Effector memory CD4-positive, alpha-beta T cell (primary cell): ENCODE measurements around the gene UNC13C.

ENCODE experiments used
- DNase-seq, 3 donors: peaks; one replicate each; pipeline ENCODE4 v3.0.0-alpha.2; 2020
- H3K27ac ChIP-seq: 2 replicates; pipeline ENCODE4 v1.7.0; 2013; ENCODE audit warnings: mild to moderate bottlenecking, low read length, moderate library complexity; ENCODE audit not compliant: insufficient read depth, poor library complexity, severe bottlenecking
- H3K27me3 ChIP-seq: replicated peaks from 2 replicates; pipeline ENCODE4 v1.7.0; 2013; ENCODE audit warnings: mild to moderate bottlenecking, low read length; ENCODE audit not compliant: insufficient read depth, control insufficient read depth, poor library complexity, severe bottlenecking
- H3K36me3 ChIP-seq: 2 replicates; pipeline ENCODE4 v1.7.0; 2013; ENCODE audit warnings: mild to moderate bottlenecking, low read length, moderate library complexity; ENCODE audit not compliant: control insufficient read depth, insufficient read depth
- H3K4me1 ChIP-seq: 2 replicates; pipeline ENCODE4 v1.7.0; 2013; ENCODE audit warnings: low read length, mild to moderate bottlenecking; ENCODE audit not compliant: control insufficient read depth, insufficient read depth, poor library complexity, severe bottlenecking
- H3K4me3 ChIP-seq: 2 replicates; pipeline ENCODE4 v1.7.0; 2013; ENCODE audit warnings: low read length, low read depth, mild to moderate bottlenecking; ENCODE audit not compliant: insufficient read depth, poor library complexity, severe bottlenecking
- H3K9me3 ChIP-seq: 2 replicates; pipeline ENCODE4 v1.7.0; 2013; ENCODE audit warnings: mild to moderate bottlenecking, low read length, moderate library complexity; ENCODE audit not compliant: control insufficient read depth

The UNC13C gene

DNA sequence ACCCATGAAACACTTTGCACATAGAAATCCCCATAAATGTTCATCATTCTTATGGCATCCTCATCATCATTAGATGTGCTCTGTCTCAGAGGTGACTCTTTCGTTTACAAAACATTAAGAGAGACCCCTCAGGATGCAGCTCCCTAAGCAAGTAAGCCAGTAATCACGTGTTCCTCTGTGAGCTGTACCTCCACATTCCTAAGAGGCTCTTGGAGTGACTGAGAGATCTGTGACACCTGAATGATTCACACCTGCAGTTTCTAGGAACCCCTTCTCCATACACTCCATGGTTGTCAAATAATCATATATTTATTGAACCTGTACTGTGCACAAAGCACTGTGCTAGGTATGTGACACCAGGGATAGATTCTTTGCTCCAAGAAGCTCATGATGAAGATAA is 602.4 kb downstream of the UNC13C start:
- no peak for DNase-seq
- H3K27ac ChIP-seq, result no peak overlapping the region
- no peaks in the 10 kb centered on the region for H3K9me3 ChIP-seq
- H3K4me3 ChIP-seq, result no peak overlapping the region
- H3K36me3 ChIP-seq, result no peaks in the 10 kb centered on the region
- H3K27me3 ChIP-seq, result no peaks in the 10 kb centered on the region
- no peaks in the 10 kb centered on the region for H3K4me1 ChIP-seq

DNA sequence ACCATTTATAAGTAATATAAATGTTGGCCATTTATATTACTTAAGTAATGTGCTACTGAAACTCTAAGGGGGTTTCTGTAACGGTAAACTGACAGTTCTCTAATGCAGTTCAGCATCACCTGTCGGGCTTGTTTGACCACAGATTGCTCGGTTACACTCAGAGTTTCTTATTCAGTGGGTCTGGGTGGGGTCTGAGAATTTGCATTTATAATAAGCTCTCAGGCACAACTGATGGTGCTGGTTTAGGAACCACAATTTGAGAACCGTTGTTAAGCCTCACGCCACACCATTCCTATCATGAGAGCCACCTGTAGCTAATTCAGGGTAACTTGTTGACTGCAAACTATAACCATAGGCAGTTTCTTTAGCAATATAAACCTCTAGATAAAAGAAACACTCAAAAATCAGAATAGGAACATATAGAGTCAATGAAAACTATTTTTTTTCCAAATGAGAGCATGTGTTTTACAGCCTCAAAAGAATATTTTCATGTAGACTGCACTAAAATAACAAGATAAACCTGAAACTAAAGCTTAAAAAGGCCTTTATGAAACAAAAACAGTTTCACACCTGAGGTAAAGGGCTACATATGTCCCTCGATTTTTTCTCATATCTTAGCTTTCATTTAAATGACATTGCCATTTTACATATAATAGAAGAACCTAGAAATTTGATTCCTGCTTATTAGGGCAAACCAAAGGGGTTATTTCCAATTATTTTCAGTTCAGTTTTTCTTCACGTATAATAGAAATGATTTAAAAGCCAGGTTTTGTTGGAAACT is 604.8 kb downstream of the UNC13C start:
- H3K4me1 ChIP-seq, result no peaks in the 10 kb centered on the region
- H3K4me3 ChIP-seq, result no peak overlapping the region
- no peak for DNase-seq
- H3K9me3 ChIP-seq, result no peaks in the 10 kb centered on the region
- no peaks in the 10 kb centered on the region for H3K36me3 ChIP-seq
- no peaks in the 10 kb centered on the region for H3K27me3 ChIP-seq
- no peak overlapping the region for H3K27ac ChIP-seq

DNA sequence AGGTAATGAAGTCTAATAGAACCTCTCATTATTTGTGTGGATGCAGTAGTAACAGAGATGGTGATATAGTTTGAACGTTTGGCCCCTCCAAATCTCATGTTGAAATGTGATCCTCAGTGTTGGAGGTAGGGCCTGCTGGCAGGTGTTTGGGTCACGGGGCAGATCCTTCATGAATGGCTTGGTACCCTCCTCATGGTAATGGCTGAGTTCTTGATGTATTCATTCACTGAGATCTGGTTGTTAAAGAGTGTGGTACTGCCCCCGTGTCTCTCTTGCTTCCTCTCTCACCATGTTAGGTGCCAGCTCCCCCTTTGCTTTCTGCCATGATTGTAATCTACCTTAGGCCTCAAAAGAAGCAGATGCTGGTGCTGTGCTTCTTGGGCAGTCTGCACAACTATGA is 606.8 kb downstream of the UNC13C start:
- Histone ChIP-seq H3K4me3 (no peak overlapping the region), H3K9me3 (no peaks in the 10 kb centered on the region), H3K27ac (no peak overlapping the region), H3K4me1 (no peaks in the 10 kb centered on the region), H3K36me3 (no peaks in the 10 kb centered on the region), H3K27me3 (no peaks in the 10 kb centered on the region)
- no peak for DNase-seq

DNA sequence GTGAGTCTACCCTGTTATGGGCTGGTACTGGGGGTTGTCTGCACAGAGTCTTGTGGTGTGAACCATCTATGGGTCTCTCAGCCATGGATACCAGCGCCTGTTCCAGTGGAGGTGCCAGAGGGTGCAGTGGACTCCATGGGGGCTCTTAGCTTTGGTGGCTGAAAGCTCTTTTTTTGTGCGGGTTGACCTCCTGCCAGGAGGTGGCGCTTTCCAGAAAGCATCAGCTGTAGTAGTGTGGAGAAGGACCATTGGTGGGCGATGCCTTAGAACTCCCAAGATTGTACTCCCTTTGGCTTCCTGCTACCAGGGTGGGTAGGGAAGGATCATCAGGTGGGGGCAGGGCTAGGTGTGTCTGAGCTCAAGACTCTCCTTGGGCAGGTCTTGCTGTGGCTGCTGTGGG is 615.9 kb downstream of the UNC13C start:
- H3K4me3 ChIP-seq, result no peak overlapping the region
- H3K27ac ChIP-seq, result no peak overlapping the region
- H3K4me1 ChIP-seq, result no peaks in the 10 kb centered on the region
- no peaks in the 10 kb centered on the region for H3K36me3 ChIP-seq
- no peaks in the 10 kb centered on the region for H3K27me3 ChIP-seq
- H3K9me3 ChIP-seq, result no peaks in the 10 kb centered on the region
- no peak for DNase-seq

DNA sequence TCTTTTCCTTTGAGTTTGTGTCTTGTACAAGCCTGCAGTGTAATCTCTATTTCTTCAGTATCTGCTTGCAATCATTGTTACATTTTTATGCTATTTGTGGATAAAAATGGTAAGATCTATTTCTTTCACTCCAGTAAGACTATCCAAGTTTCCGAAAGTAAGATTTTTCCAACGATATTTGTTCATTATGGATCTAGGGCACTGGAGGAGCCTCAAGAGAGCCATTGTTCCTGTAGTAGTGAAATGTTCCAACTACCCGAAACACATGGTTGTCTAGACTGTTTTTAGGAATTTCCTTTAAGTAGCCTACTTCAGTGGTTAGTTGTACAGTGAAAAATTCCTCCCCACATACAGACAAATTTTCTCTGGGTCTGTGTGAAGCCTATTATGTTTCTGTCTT is 621.1 kb downstream of the UNC13C start:
- Histone ChIP-seq H3K36me3 (no peaks in the 10 kb centered on the region), H3K4me1 (no peaks in the 10 kb centered on the region), H3K27ac (no peak overlapping the region), H3K27me3 (no peaks in the 10 kb centered on the region), H3K4me3 (no peak overlapping the region), H3K9me3 (no peaks in the 10 kb centered on the region)
- no peak for DNase-seq

DNA sequence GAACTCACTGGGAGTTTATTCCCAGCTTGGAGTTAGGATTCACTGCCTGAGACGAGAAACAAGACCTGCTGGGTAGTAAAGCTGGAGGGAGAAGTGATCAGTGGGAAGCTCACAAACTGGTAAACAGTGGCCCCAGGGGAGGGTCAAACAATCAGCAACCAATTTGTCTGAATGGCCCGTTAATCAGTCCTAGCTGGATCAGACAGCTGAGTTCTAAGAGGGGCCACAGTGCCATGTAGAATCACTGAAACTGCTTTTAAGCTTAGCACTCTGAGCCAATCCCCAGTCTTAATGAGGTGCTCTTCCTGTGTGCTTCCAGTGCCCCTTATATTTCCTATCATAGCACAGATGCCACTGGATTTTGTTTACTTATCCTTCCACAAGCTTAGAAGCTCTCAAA is 626.8 kb downstream of the UNC13C start:
- no peaks in the 10 kb centered on the region for H3K4me1 ChIP-seq
- no peaks in the 10 kb centered on the region for H3K27me3 ChIP-seq
- no peak overlapping the region for H3K4me3 ChIP-seq
- H3K27ac ChIP-seq, result no peak overlapping the region
- no peak for DNase-seq
- no peaks in the 10 kb centered on the region for H3K9me3 ChIP-seq
- no peaks in the 10 kb centered on the region for H3K36me3 ChIP-seq

DNA sequence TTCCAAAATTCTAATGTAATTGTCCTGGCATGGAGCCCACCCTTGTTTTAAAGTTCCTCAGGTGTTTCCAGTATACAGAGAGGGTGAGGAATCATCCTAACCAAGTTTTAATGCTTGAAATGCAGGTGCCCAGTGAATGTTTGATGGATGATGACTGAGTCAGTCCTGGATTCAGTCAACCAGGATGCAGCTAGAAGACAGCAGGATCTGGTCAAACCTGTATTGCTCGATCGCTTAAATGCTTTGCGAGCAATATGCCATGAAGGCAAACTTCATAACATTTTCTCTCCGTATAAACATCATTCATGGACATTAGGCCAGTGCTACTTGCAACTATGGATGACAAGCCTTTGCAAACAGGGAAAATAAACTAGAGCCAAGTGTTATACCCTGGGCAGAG is 627.3 kb downstream of the UNC13C start:
- H3K4me3 ChIP-seq, result no peak overlapping the region
- no peaks in the 10 kb centered on the region for H3K4me1 ChIP-seq
- H3K9me3 ChIP-seq, result no peaks in the 10 kb centered on the region
- no peaks in the 10 kb centered on the region for H3K36me3 ChIP-seq
- DNase-seq, result no peak
- no peak overlapping the region for H3K27ac ChIP-seq
- no peaks in the 10 kb centered on the region for H3K27me3 ChIP-seq

DNA sequence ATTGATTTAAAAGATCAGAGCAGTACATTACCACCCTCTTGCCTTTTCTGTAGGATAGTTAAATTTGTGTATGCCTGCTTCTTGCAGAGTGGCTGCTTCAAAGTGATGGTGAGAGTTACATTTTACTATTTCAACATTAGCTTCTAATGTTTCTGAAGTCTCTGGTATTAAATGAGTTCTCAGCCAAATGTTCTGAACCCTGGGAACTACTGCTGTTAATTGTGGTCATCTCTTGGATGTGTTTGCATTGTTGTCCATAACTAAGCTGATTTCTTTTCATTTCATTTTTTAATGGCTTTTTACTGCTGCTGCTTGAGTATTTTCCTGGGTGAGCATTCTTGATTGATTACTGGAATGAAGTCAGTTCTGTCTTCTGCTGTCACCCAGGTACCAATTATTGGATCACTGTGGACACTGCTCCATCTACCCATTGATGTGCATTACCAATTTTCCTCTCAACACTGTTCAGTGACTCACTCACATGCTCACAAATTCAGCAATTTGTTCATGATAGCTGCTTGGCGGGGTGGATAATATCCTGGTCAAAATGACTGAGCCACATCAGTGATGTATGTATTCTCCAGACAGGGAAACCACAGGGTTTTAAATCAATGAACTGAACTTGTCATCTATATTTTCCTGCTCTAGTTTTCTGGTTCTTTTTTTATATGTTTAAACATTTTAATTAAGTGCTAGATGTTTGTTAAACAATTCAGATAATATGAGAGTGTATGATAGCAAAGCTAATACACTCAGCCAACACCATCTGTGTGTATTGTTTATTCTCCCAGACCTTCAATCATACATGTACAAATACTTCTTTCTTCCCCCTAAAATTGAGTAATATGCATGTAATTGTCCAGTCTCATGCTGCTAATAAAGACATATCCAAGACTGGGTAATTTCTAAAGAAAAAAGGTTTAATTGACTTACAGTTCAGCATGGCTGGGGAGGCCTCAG is 630.9 kb downstream of the UNC13C start:
- H3K9me3 ChIP-seq, result no peaks in the 10 kb centered on the region
- no peaks in the 10 kb centered on the region for H3K27me3 ChIP-seq
- DNase-seq, result no peak
- no peaks in the 10 kb centered on the region for H3K36me3 ChIP-seq
- no peaks in the 10 kb centered on the region for H3K4me1 ChIP-seq
- no peak overlapping the region for H3K27ac ChIP-seq
- no peak overlapping the region for H3K4me3 ChIP-seq

DNA sequence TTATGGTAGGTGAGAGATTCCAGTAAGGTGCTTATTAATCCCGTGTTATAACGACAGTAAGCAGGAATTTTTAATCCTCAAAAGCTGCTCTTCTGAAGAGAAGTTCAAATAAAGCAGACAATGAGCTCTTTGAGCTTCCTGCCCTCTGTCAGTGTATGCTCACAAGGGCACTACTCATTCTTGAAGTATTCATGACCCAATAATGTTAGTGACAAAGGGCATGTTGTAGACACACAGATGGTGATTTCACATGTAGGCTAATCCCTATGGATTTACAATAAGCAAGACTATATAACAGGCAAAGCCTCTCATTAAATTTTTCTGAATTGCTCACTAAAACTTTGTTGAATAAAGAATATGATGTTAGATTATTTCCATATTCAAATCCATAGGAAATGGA is 639.9 kb downstream of the UNC13C start:
- Histone ChIP-seq H3K36me3 (no peaks in the 10 kb centered on the region), H3K4me1 (no peaks in the 10 kb centered on the region), H3K9me3 (no peaks in the 10 kb centered on the region), H3K27ac (no peak overlapping the region), H3K27me3 (no peaks in the 10 kb centered on the region), H3K4me3 (no peak overlapping the region)
- DNase-seq, result no peak

DNA sequence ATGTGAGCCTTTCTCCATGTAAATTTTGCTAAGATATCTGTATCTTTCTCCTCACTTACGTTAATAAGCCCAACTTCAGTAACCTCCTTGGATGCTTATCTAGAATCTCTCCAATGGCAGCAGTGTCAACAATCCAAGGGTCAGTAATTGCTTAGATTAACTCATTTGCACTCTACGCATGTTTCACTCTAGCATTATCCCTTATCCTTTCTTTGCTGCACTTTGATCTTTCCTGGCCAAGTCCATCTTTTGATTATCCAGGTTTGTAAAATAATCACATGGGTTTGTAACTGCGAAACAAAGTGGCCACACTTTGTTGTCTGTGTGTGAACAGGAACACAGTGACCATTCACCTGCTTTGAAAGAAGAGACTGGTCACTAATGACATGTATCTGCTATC is 640.9 kb downstream of the UNC13C start:
- Histone ChIP-seq H3K4me3 (no peak overlapping the region), H3K27ac (no peak overlapping the region), H3K36me3 (no peaks in the 10 kb centered on the region), H3K9me3 (no peaks in the 10 kb centered on the region), H3K4me1 (no peaks in the 10 kb centered on the region), H3K27me3 (no peaks in the 10 kb centered on the region)
- DNase-seq, result no peak
